NCI-H1436 (cell line): Measurements from ENCODE around the gene SYVN1.
A peak's percentile ranks its signal among the peaks of the same experiment; 100 is the strongest.

ENCODE experiments used
- DNase-seq: peaks from one replicate; lab custom pipeline; 2025; lab: John Stamatoyannopoulos, UW

The SYVN1 gene

GRCh38 chr11:65087827-65088226 is 46.5 kb downstream of the SYVN1 start:
- no peak for DNase-seq

GRCh38 chr11:65087216-65087615 is 47.1 kb downstream of the SYVN1 start:
- no peak for DNase-seq

DNA sequence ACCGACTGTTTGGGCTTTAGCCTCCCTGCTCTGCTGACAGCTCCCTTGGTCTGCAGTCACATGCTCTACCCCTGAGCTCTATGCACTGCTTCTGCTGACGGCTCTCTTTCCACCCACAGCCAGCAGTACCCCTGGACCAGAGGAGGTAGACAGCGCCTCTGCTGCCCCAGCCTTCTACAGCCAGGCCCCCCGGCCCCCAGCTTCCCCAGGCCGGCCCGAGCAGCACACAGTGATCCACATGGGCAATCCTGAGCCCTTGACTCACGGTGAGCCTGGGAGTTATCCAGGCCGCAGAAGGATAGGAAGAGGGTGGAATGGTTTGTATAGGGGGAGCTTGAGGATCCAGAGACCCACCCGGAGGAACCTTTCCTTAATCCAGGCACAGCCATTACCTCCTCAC is 47.5 kb downstream of the SYVN1 start:
- no peak for DNase-seq

GRCh38 chr11:65085446-65085845 is 48.9 kb downstream of the SYVN1 start:
- no peak for DNase-seq

- no peak for DNase-seq
Observed at GRCh38 chr11:65084598-65085375, 49.5 kb downstream of the SYVN1 start.

- DNase-seq: peak; percentile 93
Observed at GRCh38 chr11:65083834-65084597, 50.3 kb downstream of the SYVN1 start, which contains the start of the genes CDCA5 and ZFPL1. Gene CDCA5 (minus strand): TSS chr11:65084040. CDS start chr11:65083978, 62 bp downstream. Gene ZFPL1 (plus strand): TSS chr11:65084222. CDS start chr11:65084699, 477 bp downstream.

DNA sequence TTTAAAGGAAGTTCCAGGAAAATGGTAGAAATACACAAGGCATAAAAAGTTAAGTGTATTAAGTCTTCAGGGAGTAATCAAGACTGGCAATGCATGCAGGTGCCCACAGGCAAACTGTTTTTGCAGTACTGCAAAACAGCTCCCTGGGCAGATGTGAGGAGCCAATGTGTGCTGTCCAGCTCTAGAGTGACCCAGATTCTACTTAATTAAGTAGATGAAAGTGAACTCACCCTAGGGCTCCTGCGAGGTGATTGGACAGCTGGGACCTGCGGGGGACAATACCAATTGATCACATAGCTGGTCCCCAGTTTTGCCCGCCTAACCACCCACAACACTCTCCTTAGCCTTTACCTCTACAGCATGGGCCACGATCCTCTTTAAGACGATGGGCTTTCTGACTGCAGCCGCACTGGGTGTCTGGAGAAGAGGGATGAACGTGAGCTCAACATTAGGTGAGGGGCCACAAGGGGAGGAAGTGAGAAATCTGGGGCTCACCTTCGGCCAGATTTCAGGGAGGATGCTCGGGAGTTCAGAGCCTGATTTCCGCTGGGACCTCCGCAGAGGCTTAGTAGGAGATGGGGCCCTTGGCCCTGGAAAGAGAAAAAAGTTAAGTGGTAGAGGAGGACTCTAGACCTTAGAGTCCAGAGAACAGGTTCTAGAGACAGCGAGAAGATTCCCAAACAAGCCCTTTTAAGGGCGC is 51.0 kb downstream of the SYVN1 start:
- no peak for DNase-seq

DNA sequence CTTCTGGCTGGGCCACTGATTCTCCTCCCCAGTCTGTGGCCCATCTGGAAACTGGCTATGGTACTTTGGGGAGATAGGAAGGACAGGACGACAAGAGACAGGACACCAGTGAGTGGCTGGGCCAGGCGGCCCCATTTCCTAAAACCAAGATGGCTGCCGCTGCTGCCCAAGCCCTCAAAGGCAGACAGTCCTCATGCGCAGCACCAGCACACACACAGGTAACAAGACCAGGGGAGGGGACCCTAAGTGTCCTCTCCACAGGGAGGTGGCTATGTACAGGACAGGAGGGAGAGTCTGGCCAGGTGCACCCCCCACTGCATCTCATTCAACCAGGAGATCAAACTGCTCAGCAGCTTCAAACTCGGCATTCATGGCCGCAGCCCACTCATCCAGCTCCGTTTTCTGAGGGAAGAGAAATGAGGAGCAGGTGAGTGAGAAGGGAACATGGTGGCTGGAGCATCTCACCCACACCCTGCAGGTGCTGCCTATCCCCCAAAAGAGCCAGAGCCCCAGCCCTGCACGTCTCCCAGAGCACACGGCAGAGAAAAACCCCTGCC is 55.5 kb downstream of the SYVN1 start:
- no peak for DNase-seq

GRCh38 chr11:65078151-65078550 is 56.2 kb downstream of the SYVN1 start:
- DNase-seq: no peak

GRCh38 chr11:65077451-65077850 is 56.9 kb downstream of the SYVN1 start:
- no peak for DNase-seq
